GM23248 (cell line): ENCODE measurements around the gene SEC31A.

Experiments
- EZH2 ChIP-seq: fragments of 200-600 bp; sonication (generic); IDR thresholded peaks from 2 replicates; pipeline ENCODE4 v1.6.1; 2018; ENCODE audit warnings: antibody characterized with exemption, mild to moderate bottlenecking; ENCODE audit not compliant: insufficient read depth, poor library complexity, severe bottlenecking
- EZH2phosphoT487 ChIP-seq: fragments of 200-600 bp; sonication (generic); IDR thresholded peaks from 2 replicates; pipeline ENCODE4 v1.6.1; 2018; ENCODE audit warnings: antibody characterized with exemption, moderate library complexity, mild to moderate bottlenecking, low read depth; ENCODE audit not compliant: insufficient read depth

DNA sequence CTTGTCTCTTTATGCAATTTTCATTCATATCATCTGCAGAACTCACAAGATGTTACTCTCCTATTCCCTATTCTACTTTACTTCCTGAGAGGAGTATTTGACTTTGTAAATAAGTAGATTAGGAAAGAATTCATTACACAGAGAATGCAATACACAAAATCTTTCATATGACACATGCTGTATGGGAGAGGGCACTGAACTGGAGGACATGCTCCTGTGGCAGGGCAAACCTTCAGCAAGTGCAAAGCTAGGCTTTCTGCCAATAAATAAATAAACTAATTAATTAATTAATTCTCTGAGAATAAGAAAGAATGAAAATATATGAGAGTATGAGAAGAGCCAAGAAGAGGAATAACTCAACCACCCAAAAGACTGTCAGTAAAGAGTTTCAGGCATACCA is 43.5 kb upstream of the SEC31A start:
- TF ChIP-seq EZH2 (no peak), EZH2phosphoT487 (no peak)
